Left lung (tissue), 10 donors: ENCODE data around the gene IPO5. TPM values are rescaled to one million over a fixed set of nuclear protein-coding genes. Genes with fewer than 3 reads are reported as not detected.
"Not testable (repeated sequence)": the region's sequence is repeated elsewhere in the genome, so short reads cannot be mapped to it uniquely, and the experiment has no call there.

Experiments used
- ATAC-seq: fragments of 200-7000 bp; cut with Tn5 transposase; one replicate; pipeline ENCODE4 v1.9.1; 2020; ENCODE audit warnings: moderate library complexity
- DNase-seq, 4 donors: peaks; one replicate each; pipeline ENCODE4 v3.0.0-alpha.2; 2013 to 2020
- H3K27ac ChIP-seq, 2 donors: fragments of 200-600 bp; sonication (generic) in 1 of 2; one replicate each; pipeline versions ENCODE4 v1.5.0 to v1.8.0; 2020 to 2021
- H3K27me3 ChIP-seq, 2 donors: fragments of 200-600 bp; sonication (generic) in 1 of 2; one replicate each; pipeline versions ENCODE4 v1.5.0 to v1.8.0; 2020 to 2021
- H3K36me3 ChIP-seq, 2 donors: fragments of 200-600 bp; sonication (generic) in 1 of 2; one replicate each; pipeline versions ENCODE4 v1.5.0 to v1.8.0; 2020 to 2021
- H3K4me1 ChIP-seq, 2 donors: fragments of 200-600 bp; one replicate each; pipeline ENCODE4 v1.8.0; 2021
- H3K4me3 ChIP-seq, 2 donors: fragments of 200-600 bp; sonication (generic) in 1 of 2; one replicate each; pipeline versions ENCODE4 v1.5.0 to v1.8.0; 2020 to 2021; ENCODE audit warnings: mild to moderate bottlenecking in 1 of 2
- H3K9me3 ChIP-seq, 2 donors: fragments of 200-600 bp; sonication (generic) in 1 of 2; one replicate each; pipeline versions ENCODE4 v1.5.0 to v1.8.0; 2020 to 2021
- intact Hi-C, 2 donors: fragments of 100-400 bp; cut with DNase I; formaldehyde crosslinking; loops; one replicate each; pipeline versions ENCODE4 v1.11.2 to v1.14.2; 2022
- polyA plus RNA-seq, 6 donors: library from polyadenylated mRNA; unstranded; fragments of 120-200 nt; gene quantifications; one replicate each; pipeline ENCODE4 v1.2.1, GENCODE V29; 2013; ENCODE audit not compliant: insufficient read length in 6 of 6
- total RNA-seq, 2 donors: library from RNA; stranded (reverse); fragmentation: NEBNext Ultra II Directional; extraction: Animal tissue kit (Norgen Biotek cat#: 25700); gene quantifications; one replicate each; pipeline ENCODE4 v1.2.1, GENCODE V29; 2021
- TF ChIP-seq, protein P1 (sequence below), 2 donors: fragments of 200-600 bp; sonication (generic) in 1 of 2; IDR thresholded peaks; one replicate each; pipeline versions ENCODE4 v1.5.0 to v1.8.0; 2021; ENCODE audit warnings: antibody characterized with exemption in 2 of 2
- donor health status: DM: no; HTN: yes; CAD: no.
- donor health status: DM: no; HTN: no; CAD: no.

IPO5 gene
- total and polyA plus RNA-seq, 8 donors, result 74.5 to 170 (median 157) TPM

DNA sequence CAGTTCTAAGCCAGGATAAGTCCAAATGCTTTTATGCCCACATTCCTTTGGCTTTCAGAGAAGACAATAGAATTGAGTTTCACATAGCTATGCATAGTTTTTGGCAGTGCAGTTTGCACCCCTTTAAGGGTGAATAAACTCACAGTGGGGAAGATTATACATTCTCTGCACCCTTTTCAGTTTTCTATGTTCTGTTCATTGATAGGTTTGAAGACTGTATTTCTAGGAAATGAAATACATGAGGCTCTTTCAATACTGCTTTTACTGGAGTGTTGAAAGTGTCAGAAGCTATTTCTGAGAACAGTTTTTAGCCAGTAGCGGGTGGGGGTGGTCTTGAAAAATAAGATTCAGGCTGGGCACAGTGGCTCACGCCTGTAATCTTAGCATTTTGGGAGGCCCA is 46.2 kb downstream of the IPO5 start:
- H3K27ac ChIP-seq, result no peak overlapping the region
- TF ChIP-seq, protein P1, sequence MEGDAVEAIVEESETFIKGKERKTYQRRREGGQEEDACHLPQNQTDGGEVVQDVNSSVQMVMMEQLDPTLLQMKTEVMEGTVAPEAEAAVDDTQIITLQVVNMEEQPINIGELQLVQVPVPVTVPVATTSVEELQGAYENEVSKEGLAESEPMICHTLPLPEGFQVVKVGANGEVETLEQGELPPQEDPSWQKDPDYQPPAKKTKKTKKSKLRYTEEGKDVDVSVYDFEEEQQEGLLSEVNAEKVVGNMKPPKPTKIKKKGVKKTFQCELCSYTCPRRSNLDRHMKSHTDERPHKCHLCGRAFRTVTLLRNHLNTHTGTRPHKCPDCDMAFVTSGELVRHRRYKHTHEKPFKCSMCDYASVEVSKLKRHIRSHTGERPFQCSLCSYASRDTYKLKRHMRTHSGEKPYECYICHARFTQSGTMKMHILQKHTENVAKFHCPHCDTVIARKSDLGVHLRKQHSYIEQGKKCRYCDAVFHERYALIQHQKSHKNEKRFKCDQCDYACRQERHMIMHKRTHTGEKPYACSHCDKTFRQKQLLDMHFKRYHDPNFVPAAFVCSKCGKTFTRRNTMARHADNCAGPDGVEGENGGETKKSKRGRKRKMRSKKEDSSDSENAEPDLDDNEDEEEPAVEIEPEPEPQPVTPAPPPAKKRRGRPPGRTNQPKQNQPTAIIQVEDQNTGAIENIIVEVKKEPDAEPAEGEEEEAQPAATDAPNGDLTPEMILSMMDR (IDR thresholded peaks at IDR 0.05), result no peak
- H3K27me3 ChIP-seq, result no peaks in the 10 kb centered on the region
- intact Hi-C loops, result no loop called here
- DNase-seq, result no peak
- H3K4me3 ChIP-seq, result no peak overlapping the region
- H3K36me3 ChIP-seq, result peaks cover 0 to 100% of the 10 kb centered on the region in 2 donors
- no peaks in the 10 kb centered on the region for H3K4me1 ChIP-seq
- H3K9me3 ChIP-seq, result no peaks in the 10 kb centered on the region
- no peak for ATAC-seq

DNA sequence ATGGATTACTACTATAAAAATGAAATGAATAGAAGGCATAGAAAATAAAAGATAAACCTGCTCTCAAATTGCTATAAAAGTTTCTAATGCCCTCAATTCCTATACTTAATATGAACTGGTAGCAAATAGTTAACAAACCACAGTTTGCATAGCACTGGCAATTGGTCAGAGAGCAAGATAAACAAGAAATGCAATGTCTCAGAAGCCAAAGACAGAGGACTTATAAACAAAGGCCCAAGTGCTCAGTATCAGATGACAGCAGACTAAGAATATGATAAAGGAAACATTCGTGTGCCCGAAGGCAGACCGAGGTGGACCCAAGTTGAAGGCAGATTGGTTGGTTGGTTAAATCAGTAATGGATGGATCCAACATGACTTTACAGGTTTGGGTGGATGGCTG is 50.6 kb downstream of the IPO5 start:
- ATAC-seq (peak; percentile 38), DNase-seq (peak in 1 of 4 donors; percentile 15)
- H3K9me3 ChIP-seq, result no peaks in the 10 kb centered on the region
- H3K4me1 ChIP-seq, result no peaks in the 10 kb centered on the region
- TF ChIP-seq, protein P1 (IDR thresholded peaks at IDR 0.05), result no peak
- intact Hi-C loops, result no loop called here
- H3K27me3 ChIP-seq, result no peaks in the 10 kb centered on the region
- peaks cover 0 to 100% of the 10 kb centered on the region in 2 donors for H3K36me3 ChIP-seq
- H3K27ac ChIP-seq, result no peak overlapping the region
- H3K4me3 ChIP-seq, result no peak overlapping the region

DNA sequence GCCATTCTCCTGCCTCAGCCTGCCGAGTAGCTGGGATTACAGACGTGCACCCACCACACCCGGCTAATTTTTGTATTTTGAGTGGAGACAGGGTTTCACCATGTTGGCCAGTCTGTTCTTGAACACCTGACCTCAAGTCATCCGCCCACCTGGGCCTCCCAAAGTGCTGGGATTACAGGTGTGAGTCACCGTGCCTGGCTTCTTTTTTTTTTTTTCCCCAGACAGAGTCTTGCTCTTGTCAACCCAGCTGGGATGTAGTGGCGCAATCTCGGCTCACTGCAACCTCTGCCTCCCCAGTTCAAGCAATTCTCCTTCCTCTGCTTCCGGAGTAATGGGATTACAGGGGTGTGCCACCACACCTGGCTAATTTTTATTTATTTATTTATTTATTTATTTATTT is 51.5 kb downstream of the IPO5 start:
- DNase-seq, H3K27ac ChIP-seq, H3K27me3 ChIP-seq, H3K9me3 ChIP-seq, ATAC-seq, H3K4me3 ChIP-seq, intact Hi-C loops, H3K4me1 ChIP-seq: not testable (repeated sequence)
- peaks cover 0 to 100% of the 10 kb centered on the region in 2 donors for H3K36me3 ChIP-seq

DNA sequence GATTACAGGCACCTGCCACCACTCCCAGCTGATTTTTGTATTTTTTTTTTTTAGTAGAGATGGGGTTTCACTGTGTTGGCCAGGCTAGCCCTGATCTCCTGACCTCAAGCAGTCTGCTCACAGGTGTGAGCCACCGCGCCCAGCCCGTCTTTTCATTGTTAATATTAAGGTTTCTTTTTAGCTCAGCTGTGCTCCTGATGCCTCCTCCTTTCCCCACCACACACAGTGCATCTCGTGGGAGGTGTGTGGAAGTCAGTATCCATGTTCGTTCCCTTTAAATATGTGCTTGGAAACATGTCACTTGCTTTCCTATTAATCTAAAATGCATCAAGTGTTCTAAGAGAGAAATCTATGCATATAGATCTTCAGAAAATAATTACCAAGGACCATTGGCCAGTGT is 53.5 kb downstream of the IPO5 start:
- DNase-seq (no peak), ATAC-seq (no peak)
- intact Hi-C loops, result no loop called here

DNA sequence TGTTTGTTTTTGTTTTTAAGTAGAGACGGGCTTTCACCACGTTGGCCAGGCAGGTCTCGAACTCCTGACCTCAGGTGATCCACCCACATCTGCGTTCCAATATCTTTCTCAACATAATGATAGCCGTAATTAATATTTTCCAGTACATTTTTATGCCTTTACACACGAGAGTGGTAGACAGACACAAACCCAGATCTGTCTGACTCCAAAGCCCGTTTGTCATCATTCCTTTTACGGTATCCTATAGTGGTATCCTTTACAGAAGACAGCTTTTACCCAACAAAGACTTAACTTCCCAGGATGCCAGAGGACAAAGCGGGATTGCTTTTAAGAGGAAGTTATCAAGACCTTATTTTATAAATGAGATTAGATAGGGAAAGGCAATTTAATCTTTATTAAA is 59.8 kb downstream of the IPO5 start:
- DNase-seq (no peak), ATAC-seq (no peak)
- Histone ChIP-seq H3K27me3 (no peaks in the 10 kb centered on the region), H3K27ac (no peak overlapping the region), H3K4me3 (no peak overlapping the region), H3K36me3 (peaks cover 0 to 90% of the 10 kb centered on the region in 2 donors), H3K4me1 (no peaks in the 10 kb centered on the region), H3K9me3 (no peaks in the 10 kb centered on the region)
- TF ChIP-seq, protein P1 (IDR thresholded peaks at IDR 0.05), result no peak
- intact Hi-C loops, result no loop called here

More for the DNA sequence above, 53.5 kb downstream of the IPO5 start:
- Histone ChIP-seq H3K4me3 (no peak overlapping the region), H3K4me1 (no peaks in the 10 kb centered on the region), H3K36me3 (peaks cover 0 to 100% of the 10 kb centered on the region in 2 donors), H3K27ac (no peak overlapping the region), H3K9me3 (no peaks in the 10 kb centered on the region), H3K27me3 (no peaks in the 10 kb centered on the region)
- TF ChIP-seq, protein P1 (IDR thresholded peaks at IDR 0.05), result no peak

DNA sequence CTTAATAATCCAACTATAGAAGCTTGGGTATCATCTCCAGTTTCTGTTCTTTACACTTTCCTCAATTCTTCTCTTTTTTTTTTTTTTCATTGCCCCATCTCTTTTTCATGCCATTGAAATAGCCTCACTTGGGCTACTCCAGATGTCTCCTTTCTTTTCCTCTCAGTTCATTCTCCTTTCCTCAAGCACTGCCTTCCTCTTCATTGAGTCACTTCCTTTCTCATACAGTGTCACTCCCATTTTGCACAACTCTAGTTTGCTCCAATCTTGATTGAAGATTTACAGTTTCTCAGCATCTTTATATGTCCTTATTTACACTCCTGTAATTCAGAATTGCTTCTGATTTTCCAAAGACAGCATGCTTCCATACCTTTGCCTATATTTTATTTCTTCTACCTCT is 61.3 kb downstream of the IPO5 start:
- ATAC-seq (peak; percentile 41), DNase-seq (no peak)
- Histone ChIP-seq H3K27me3 (no peaks in the 10 kb centered on the region), H3K4me1 (no peaks in the 10 kb centered on the region), H3K9me3 (no peaks in the 10 kb centered on the region), H3K4me3 (no peak overlapping the region), H3K27ac (no peak overlapping the region), H3K36me3 (peaks cover 0 to 90% of the 10 kb centered on the region in 2 donors)
- TF ChIP-seq, protein P1 (IDR thresholded peaks at IDR 0.05), result no peak
- intact Hi-C loops, result no loop called here
